Muscle of arm (tissue), 12 donors: ENCODE results near the gene AUNIP. TPM values are rescaled to one million over a fixed set of nuclear protein-coding genes. Genes with fewer than 3 reads are reported as not detected.
"Not testable (repeated sequence)": the region's sequence is repeated elsewhere in the genome, so short reads cannot be mapped to it uniquely, and the experiment has no call there.

Experiments used
- DNase-seq: peaks from one replicate; pipeline ENCODE4 v3.0.0-alpha.2; 2013
- polyA plus RNA-seq, 12 donors: library from polyadenylated mRNA; unstranded; fragments of 120-200 nt; gene quantifications; one replicate each; pipeline ENCODE4 v1.2.1, GENCODE V29; 2013; ENCODE audit not compliant: insufficient read length in 12 of 12

The AUNIP gene
- polyA plus RNA-seq, 12 donors = 0.62 to 2.2 (median 1.4) TPM; not detected in 2

- no peak for DNase-seq
Observed at GRCh38 chr1:25867210-25867991, 8.1 kb upstream of the AUNIP start.

GRCh38 chr1:25866288-25866687 is 7.0 kb upstream of the AUNIP start:
- DNase-seq = no peak

GRCh38 chr1:25864434-25864833 is 5.2 kb upstream of the AUNIP start:
- DNase-seq = no peak

GRCh38 chr1:25863486-25864262 is 4.4 kb upstream of the AUNIP start:
- no peak for DNase-seq

GRCh38 chr1:25862785-25863485 is 3.7 kb upstream of the AUNIP start:
- no peak for DNase-seq

GRCh38 chr1:25861316-25862286 is 2.3 kb upstream of the AUNIP start:
- DNase-seq = no peak

- DNase-seq = no peak
Observed at GRCh38 chr1:25858494-25858893, 763 bp downstream of the AUNIP start.

GRCh38 chr1:25856856-25857255 is 2.4 kb downstream of the AUNIP start:
- DNase-seq = no peak

- no peak for DNase-seq
Observed at GRCh38 chr1:25854554-25854953, 4.7 kb downstream of the AUNIP start.

- DNase-seq = no peak
Observed at GRCh38 chr1:25848531-25848930, 10.7 kb downstream of the AUNIP start.

GRCh38 chr1:25847929-25848328 is 11.3 kb downstream of the AUNIP start:
- no peak for DNase-seq

- no peak for DNase-seq
Observed at GRCh38 chr1:25845664-25846063, 13.6 kb downstream of the AUNIP start.

GRCh38 chr1:25844536-25845337 is 14.5 kb downstream of the AUNIP start:
- DNase-seq = no peak

GRCh38 chr1:25843483-25843882 is 15.8 kb downstream of the AUNIP start:
- no peak for DNase-seq

GRCh38 chr1:25839808-25840207 is 19.4 kb downstream of the AUNIP start:
- not testable (repeated sequence) for DNase-seq

- DNase-seq = no peak
Observed at GRCh38 chr1:25837262-25837875, 21.9 kb downstream of the AUNIP start.

GRCh38 chr1:25836695-25837094 is 22.6 kb downstream of the AUNIP start:
- DNase-seq = no peak

- DNase-seq = no peak
Observed at GRCh38 chr1:25834894-25835293, 24.4 kb downstream of the AUNIP start.

- DNase-seq = no peak
Observed at GRCh38 chr1:25833158-25833557, 26.1 kb downstream of the AUNIP start.
